DMS153 treated with DMSO at 0.1 percent for 48 hours (cell line): ENCODE data around the gene SYT2.

Experiments used
- DNase-seq: peaks from one replicate; lab custom pipeline; 2025; ENCODE audit not compliant: unreplicated experiment; lab: John Stamatoyannopoulos, UW

Gene SYT2

DNA sequence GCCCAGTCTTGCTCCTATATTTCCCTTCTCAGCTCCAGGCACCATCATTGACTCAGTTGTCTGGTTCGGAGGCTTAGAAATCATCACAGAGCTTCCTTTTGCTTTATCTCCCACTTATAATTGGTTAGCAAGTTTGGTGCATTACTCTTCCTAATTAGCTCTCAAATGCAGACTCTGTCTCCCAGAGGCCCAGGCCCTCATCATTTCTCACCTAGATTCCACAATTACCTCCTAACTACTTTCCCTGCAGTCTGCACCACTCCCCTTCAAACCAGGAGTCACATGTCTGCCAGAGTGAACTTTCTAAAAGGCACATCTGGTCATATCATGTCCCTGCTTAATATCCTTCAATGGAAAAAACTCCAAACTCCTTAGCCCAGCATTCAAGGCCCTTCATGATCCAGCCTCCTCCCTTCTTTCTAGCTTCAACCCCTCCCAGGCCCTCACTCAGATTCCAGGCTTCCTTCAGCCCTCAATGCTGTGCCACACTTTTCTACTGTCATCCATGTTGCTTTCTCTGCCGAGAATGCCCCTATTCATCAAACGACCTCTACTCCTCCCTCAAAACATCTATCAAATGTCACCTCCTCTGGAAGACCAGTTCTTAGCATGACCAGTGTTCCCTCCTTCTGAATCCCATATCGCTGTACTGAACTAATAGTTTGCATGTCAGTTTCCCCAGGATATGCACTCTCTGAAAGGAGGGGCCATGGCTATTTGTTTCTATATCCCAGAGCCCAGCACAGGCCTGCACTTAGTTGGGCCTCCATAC, 30.7 kb downstream of the SYT2 start:
- DNase-seq: no peak

DNA sequence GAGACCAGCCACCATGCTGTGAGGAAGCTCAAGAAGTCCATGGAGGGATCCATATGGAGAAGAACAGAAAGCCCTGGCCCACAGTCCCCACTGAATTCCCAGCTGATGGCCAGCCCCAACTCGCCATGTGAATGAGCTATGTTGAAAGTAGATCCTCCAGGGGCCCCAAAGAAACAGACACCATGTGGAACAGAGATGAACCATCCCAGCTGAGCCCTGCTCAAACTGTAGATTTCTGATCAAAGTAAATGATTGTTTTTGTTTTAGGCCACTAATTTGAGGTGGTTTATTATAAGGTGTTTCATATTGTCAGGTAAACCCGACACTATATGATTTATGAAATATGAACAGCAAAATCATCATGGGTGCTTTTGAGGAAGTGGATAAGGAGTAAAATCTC, 32.8 kb downstream of the SYT2 start:
- DNase-seq: no peak

GRCh38 chr1:202673531-202673930, 36.7 kb downstream of the SYT2 start:
- no peak for DNase-seq

- DNase-seq: peak; percentile 45
Observed at GRCh38 chr1:202671399-202671798, 38.9 kb downstream of the SYT2 start.

DNA sequence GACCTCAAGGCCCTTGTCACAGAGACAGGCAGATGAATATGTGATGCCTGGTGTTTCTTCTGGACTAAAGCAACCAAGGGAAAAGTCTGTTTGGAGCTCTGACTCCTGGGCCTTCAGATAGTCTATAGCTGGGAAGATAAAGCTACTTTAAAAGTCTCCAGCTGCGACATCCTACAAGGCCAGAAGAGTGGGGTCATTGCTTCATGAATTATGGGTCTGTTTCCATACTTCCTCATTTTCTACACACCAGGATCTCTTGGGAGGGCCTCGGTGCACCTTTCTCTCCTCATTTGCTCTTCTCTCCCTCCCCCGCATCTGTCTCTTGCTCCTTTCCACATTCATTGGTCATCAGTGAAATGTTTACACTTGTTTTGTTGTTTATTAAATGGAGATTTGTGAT, 44.8 kb downstream of the SYT2 start:
- DNase-seq: no peak

DNA sequence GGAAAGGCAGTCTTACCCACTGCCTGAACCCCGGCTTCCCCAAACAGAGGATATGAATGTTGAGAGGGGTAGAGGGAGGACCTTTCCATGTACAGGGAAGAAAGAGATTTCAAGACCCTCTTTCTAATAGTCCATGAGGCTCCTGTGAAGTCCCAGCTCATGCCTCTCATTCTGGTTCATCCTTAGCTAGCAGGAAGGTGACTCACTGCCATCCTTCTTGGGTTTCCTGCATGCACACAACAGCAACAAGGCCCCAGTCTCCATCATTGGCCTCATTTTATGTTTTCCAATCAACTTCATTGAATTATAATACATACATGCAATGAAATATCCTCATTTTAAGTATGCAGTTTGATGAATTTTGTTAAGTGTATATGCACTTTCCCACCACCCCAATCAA, 46.2 kb downstream of the SYT2 start:
- DNase-seq: no peak

DNA sequence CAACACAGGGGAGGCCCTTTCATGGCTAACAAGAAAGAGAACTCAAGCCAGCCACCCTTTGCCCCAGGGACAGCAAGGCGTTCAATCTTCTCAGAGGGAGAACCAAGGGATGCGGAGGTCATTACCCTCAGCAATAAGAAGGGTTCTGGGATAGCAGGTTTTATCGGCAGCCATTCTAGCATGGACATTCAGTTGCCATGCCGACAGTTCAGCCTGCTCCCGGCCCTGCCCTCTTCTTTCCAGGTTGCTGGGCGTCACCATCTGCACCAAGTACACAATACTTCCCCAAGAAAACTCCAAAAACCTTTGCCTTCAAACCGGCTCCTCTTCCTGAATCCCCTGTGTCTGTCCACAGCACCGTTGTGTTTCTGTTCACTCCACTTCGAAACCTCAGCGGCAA, 47.1 kb downstream of the SYT2 start:
- DNase-seq: no peak

- DNase-seq: peak; percentile 91
Observed at GRCh38 chr1:202662081-202662480, 48.2 kb downstream of the SYT2 start.

- no peak for DNase-seq
Observed at GRCh38 chr1:202661136-202661845, 49.0 kb downstream of the SYT2 start.

- no peak for DNase-seq
Observed at GRCh38 chr1:202659974-202660373, 50.3 kb downstream of the SYT2 start.

GRCh38 chr1:202659541-202659940, 50.7 kb downstream of the SYT2 start:
- no peak for DNase-seq

DNA sequence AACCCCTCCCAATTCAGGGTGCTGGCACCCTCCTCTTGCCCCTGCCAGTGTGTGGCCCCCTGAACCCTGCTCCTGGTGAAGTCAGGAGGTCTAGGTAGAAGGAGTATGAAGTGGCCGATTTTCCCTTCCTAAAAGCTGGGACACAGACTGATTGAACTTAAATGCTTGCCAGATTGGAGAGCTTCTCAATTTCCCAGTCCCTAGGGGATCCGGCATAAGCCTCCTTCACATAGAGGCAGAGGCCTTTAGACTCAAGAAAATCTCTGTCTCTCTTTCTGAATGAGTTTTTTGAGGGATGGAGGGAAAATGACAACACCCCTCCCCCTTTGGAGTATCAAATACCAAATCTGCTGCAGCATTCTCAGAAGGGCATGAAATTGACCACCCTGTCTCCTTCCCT, 51.5 kb downstream of the SYT2 start:
- DNase-seq: no peak

GRCh38 chr1:202658251-202658759, 51.9 kb downstream of the SYT2 start:
- DNase-seq: no peak

- DNase-seq: no peak
Observed at GRCh38 chr1:202656951-202657646, 53.2 kb downstream of the SYT2 start.

DNA sequence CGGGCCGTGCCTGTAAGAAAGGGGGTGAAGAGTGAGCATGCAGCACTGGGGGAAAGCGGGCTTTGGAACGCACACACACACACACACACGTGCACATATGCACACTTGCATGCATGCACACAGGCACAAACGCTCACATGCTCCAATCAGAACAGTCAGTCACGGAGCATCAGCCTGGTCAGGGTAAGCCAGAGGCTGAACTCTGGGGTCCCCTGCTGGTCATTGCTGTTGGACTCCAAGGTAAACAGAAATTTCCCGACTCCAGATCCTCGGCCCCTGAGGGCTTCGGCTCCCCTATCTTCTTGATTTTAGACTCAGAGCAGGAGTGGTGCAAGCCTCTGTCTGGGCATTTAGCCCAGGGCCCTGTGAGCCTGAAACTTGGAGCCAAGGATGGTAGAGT, 54.2 kb downstream of the SYT2 start:
- DNase-seq: no peak

DNA sequence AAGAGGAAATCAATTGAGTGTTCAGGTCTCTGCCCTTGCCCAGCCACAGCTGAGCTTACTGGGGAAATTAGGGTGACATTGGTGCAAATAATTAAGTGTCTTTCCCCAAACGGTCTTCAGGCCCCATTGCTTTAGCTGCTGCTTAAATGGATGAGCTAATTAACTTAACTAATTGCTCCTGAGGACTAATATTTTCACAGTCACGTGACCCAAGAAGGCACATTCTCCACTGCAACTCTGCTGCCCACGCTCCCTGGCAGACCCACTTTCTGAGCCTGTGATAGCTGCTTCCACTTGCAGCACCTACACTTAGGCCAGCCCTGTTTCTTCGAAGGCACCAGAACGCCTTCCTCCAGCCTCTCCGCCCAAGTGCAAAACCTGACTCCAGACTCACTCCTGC, 56.2 kb downstream of the SYT2 start:
- no peak for DNase-seq

GRCh38 chr1:202649553-202650392, 60.5 kb downstream of the SYT2 start:
- DNase-seq: no peak

DNA sequence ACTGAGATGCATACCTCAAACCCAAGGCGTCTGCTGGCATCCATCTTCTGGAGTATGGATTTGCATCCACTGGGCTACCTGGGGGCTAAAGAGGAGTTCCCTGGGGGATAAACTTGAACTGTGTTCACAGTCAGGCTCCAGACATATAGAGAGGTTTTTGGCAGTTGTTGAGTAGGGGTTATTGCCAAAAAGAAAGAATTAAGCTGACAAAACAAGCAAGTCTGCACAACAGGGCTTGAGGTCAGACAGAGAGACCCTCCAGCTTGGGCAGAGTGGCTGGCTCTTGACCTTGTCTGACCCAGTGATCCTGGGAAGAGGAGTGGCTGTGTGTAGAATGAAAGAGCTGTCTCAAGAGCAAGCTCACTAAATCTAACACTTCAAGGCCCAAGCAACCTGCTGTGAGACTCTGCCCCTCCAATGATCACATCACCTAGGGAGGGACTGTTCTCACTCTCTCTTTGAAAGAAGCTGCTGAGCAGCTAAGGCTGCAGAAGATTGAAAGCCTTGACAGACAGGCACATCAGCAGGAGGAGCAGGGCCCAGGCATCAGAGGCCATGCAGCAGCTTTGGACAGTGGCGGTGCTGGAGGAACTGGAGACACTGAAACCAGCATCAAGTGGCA, 61.5 kb downstream of the SYT2 start:
- no peak for DNase-seq

DNA sequence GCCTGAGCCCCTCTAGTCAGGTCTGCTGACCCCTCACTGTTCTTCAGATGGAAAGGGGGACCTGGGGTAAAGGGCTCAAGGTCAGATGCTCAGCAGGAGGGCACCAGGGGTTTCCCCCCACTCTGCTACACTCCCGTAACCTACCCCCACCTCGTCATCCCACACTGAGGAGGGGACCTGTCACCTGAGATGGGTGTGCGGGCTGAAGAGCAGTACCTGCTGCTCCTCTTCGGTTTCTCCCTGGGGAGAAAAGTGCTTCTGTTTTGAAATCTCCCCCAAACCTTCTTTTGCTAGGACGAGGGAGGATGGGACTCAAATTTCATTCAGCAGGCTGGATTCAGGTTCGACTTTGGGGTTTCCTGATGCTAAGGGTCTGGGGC, 65.2 kb downstream of the SYT2 start:
- DNase-seq: no peak

DNA sequence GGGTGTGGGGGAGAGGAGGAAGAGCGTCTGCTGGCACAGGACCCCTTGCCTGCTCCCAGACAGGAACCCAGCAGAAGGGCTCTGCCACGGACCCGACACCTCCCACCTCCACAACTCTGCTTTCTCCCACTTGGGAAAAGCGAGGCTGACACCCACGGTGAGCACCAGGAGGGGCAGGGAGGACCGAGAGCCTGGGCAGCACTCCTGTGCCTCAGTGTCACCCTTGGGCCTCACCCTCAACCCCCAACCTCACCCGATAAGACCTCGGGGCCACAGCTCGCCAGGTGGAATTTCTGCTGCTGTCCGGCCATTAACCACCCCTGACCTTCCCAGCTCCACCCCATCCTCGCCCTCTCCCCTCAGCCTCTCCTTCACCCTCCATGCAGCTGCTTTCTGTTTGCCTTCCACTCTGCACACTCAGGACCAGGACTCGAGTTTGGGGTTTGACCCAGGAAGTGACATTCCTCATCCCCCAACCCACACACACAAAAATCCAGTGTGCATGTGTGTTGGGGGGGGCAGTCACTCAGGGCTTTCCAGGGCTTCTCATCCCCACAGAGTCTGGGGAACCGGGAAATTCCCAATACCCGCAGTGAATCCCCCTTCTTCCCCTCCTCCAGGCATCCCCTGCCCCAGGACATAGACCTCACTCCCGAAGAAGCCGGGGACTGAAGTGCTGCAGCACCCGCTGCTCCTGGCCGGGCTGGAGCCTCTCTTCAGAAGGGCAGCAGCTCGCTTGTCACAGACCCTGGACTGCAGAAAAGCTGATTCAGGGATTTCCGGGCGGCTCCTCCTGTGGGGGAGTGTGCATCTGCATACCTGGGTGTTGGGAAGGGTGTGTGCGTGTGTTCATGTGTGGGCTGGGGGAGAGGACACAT, 65.8 kb downstream of the SYT2 start:
- no peak for DNase-seq
